Gastroesophageal sphincter (tissue), 3 donors: ENCODE results near the gene GNPTAB.

Experiments used
- CTCF ChIP-seq, 4 experiments: fragments of 200-600 bp in 2 of 4; fragments of 450-650 bp in 2 of 4; sonication (generic) in 1 of 4; IDR thresholded peaks; one replicate each; pipeline ENCODE4 v1.5.1; 2017 to 2019; ENCODE audit warnings: antibody characterized with exemption in 4 of 4, mild to moderate bottlenecking in 2 of 4, moderate library complexity in 2 of 4
- EP300 ChIP-seq: sonication (generic); formaldehyde crosslinking; IDR thresholded peaks from one replicate; pipeline ENCODE4 v1.6.1; 2017; ENCODE audit warnings: antibody characterized with exemption, mild to moderate bottlenecking
- POLR2A ChIP-seq, 2 donors: fragments of 450-650 bp; IDR thresholded peaks; one replicate each; pipeline ENCODE4 v1.6.1; 2017; ENCODE audit warnings: antibody characterized with exemption in 2 of 2, mild to moderate bottlenecking in 2 of 2, moderate library complexity in 1 of 2
- POLR2AphosphoS5 ChIP-seq: sonication (generic); formaldehyde crosslinking; IDR thresholded peaks from one replicate; pipeline ENCODE4 v1.6.1; 2017; ENCODE audit warnings: antibody characterized with exemption

- TF ChIP-seq CTCF (IDR thresholded peaks at IDR 0.05) (no peak), POLR2AphosphoS5 (no peak), POLR2A (IDR thresholded peaks at IDR 0.05) (no peak), EP300 (no peak)
Observed at GRCh38 chr12:101806265-101806664, 24.5 kb downstream of the GNPTAB start.
